Upper lobe of right lung (tissue), 1 donor: ENCODE measurements around the gene GPS2. TPM values are rescaled to one million over a fixed set of nuclear protein-coding genes. Genes with fewer than 3 reads are reported as not detected.

Experiments used
- ATAC-seq: fragments of 200-7000 bp; cut with Tn5 transposase; one replicate; pipeline ENCODE4 v1.9.1; 2020; ENCODE audit warnings: mild to moderate bottlenecking, moderate library complexity
- DNase-seq: peaks from one replicate; pipeline ENCODE4 v3.0.0-alpha.2; 2020
- H3K27ac ChIP-seq: fragments of 200-600 bp; one replicate; pipeline ENCODE4 v1.8.0; 2022
- H3K27me3 ChIP-seq: fragments of 200-600 bp; one replicate; pipeline ENCODE4 v1.8.0; 2022; ENCODE audit warnings: mild to moderate bottlenecking
- H3K36me3 ChIP-seq: fragments of 200-600 bp; one replicate; pipeline ENCODE4 v1.8.0; 2022
- H3K4me1 ChIP-seq: fragments of 200-600 bp; one replicate; pipeline ENCODE4 v1.8.0; 2022
- H3K4me3 ChIP-seq: fragments of 200-600 bp; one replicate; pipeline ENCODE4 v1.8.0; 2022; ENCODE audit warnings: mild to moderate bottlenecking
- H3K9me3 ChIP-seq: fragments of 200-600 bp; one replicate; pipeline ENCODE4 v1.8.0; 2022
- CTCF ChIP-seq: fragments of 200-600 bp; IDR thresholded peaks from one replicate; pipeline ENCODE4 v1.8.0; 2022; ENCODE audit warnings: antibody characterized with exemption
- intact Hi-C: fragments of 100-400 bp; cut with DNase I; formaldehyde crosslinking; loops from one replicate; pipeline ENCODE4 v1.11.0; 2022
- total RNA-seq: library from RNA; stranded (reverse); fragmentation: NEBNext Ultra II Directional; extraction: Animal tissue kit (Norgen Biotek cat#: 25700); gene quantifications from one replicate; pipeline ENCODE4 v1.2.1, GENCODE V29; 2021
- donor health status: DM: no; HTN: yes; CAD: no; lungs with severe emphysema.

The GPS2 gene
- total RNA-seq, 1 donor from 2014 or later: 62.9 TPM

GRCh38 chr17:7328840-7329373 lies 13.7 kb upstream of the GPS2 start, which contains the start of gene NEURL4:
NEURL4 (minus strand) TSS chr17:7329335; CDS start chr17:7329312, 23 bp downstream.
- peaks cover 9% of the 10 kb centered on the region for H3K36me3 ChIP-seq
- H3K9me3 ChIP-seq: no peaks in the 10 kb centered on the region
- H3K4me1 ChIP-seq: peaks cover 15% of the 10 kb centered on the region
- no peak for TF ChIP-seq CTCF
- H3K4me3 ChIP-seq: peak within 1 kb of the TSS; percentile 87
- DNase-seq: no peak
- peak within 1 kb of the TSS; percentile 92 for H3K27ac ChIP-seq
- ATAC-seq: peak; percentile 16
- intact Hi-C loops: no loop called here
- H3K27me3 ChIP-seq: no peaks in the 10 kb centered on the region

GRCh38 chr17:7328009-7328408 lies 12.8 kb upstream of the GPS2 start:
- TF ChIP-seq CTCF: no peak
- no peak overlapping the region for H3K27ac ChIP-seq
- peaks cover 15% of the 10 kb centered on the region for H3K4me1 ChIP-seq
- H3K27me3 ChIP-seq: no peaks in the 10 kb centered on the region
- ATAC-seq: no peak
- intact Hi-C loops: no loop called here
- H3K4me3 ChIP-seq: no peak overlapping the region
- H3K36me3 ChIP-seq: peaks cover 18% of the 10 kb centered on the region
- DNase-seq: no peak
- no peaks in the 10 kb centered on the region for H3K9me3 ChIP-seq

GRCh38 chr17:7327501-7327900 lies 12.3 kb upstream of the GPS2 start:
- DNase-seq (no peak), ATAC-seq (no peak)
- Histone ChIP-seq H3K27me3 (no peaks in the 10 kb centered on the region), H3K9me3 (no peaks in the 10 kb centered on the region), H3K4me3 (no peak overlapping the region), H3K4me1 (peaks cover 15% of the 10 kb centered on the region), H3K36me3 (peaks cover 23% of the 10 kb centered on the region), H3K27ac (no peak overlapping the region)
- no peak for TF ChIP-seq CTCF
- intact Hi-C loops: no loop called here

- H3K27ac ChIP-seq: no peak overlapping the region
- DNase-seq (no peak), ATAC-seq (no peak)
- intact Hi-C loops: no loop called here
- H3K4me3 ChIP-seq: no peak overlapping the region
- peaks cover 27% of the 10 kb centered on the region for H3K36me3 ChIP-seq
- no peaks in the 10 kb centered on the region for H3K27me3 ChIP-seq
- no peak for TF ChIP-seq CTCF
- H3K4me1 ChIP-seq: peaks cover 15% of the 10 kb centered on the region
- H3K9me3 ChIP-seq: no peaks in the 10 kb centered on the region
Measured at GRCh38 chr17:7327056-7327455, 11.9 kb upstream of the GPS2 start.

- intact Hi-C loops: no loop called here
- H3K9me3 ChIP-seq: no peaks in the 10 kb centered on the region
- no peak overlapping the region for H3K4me3 ChIP-seq
- no peaks in the 10 kb centered on the region for H3K27me3 ChIP-seq
- DNase-seq: no peak
- no peak for TF ChIP-seq CTCF
- peaks cover 36% of the 10 kb centered on the region for H3K36me3 ChIP-seq
- peaks cover 15% of the 10 kb centered on the region for H3K4me1 ChIP-seq
- ATAC-seq: no peak
- no peak overlapping the region for H3K27ac ChIP-seq
Measured at GRCh38 chr17:7326186-7326585, 11.0 kb upstream of the GPS2 start.

GRCh38 chr17:7325031-7325528 lies 9.9 kb upstream of the GPS2 start:
- Histone ChIP-seq H3K27me3 (no peaks in the 10 kb centered on the region), H3K27ac (no peak overlapping the region), H3K4me3 (no peak overlapping the region), H3K4me1 (peaks cover 10% of the 10 kb centered on the region), H3K9me3 (no peaks in the 10 kb centered on the region), H3K36me3 (peaks cover 47% of the 10 kb centered on the region)
- DNase-seq (no peak), ATAC-seq (no peak)
- no peak for TF ChIP-seq CTCF
- intact Hi-C loops: no loop called here
